ENCODE results near the gene DCBLD1. TPM values are rescaled to one million over a fixed set of nuclear protein-coding genes. Genes with fewer than 3 reads are reported as not detected.

Gene DCBLD1
- total RNA-seq, 1 donor from 2014 or later: 10.9 TPM

- no peak for DNase-seq
These were observed 49.6 kb downstream of the DCBLD1 start for GRCh38 chr6:117531809-117532725.

GRCh38 chr6:117533775-117534174, 51.3 kb downstream of the DCBLD1 start:
- DNase-seq: no peak

GRCh38 chr6:117534974-117535373, 52.5 kb downstream of the DCBLD1 start:
- peak; percentile 23 for DNase-seq

GRCh38 chr6:117536317-117536716, 53.8 kb downstream of the DCBLD1 start:
- no peak for DNase-seq

GRCh38 chr6:117538615-117539014, 56.1 kb downstream of the DCBLD1 start:
- DNase-seq: no peak

GRCh38 chr6:117540670-117541069, 58.2 kb downstream of the DCBLD1 start:
- DNase-seq: no peak

GRCh38 chr6:117542493-117542892, 60.0 kb downstream of the DCBLD1 start:
- no peak for DNase-seq

GRCh38 chr6:117544716-117545115, 62.2 kb downstream of the DCBLD1 start:
- no peak for DNase-seq

GRCh38 chr6:117545161-117545595, 62.7 kb downstream of the DCBLD1 start:
- DNase-seq: no peak

- DNase-seq: no peak
These were observed 64.2 kb downstream of the DCBLD1 start for GRCh38 chr6:117546674-117547073.

GRCh38 chr6:117547688-117548621, 65.5 kb downstream of the DCBLD1 start:
- peak; percentile 4 for DNase-seq

GRCh38 chr6:117548797-117549301, 66.4 kb downstream of the DCBLD1 start:
- DNase-seq: no peak

GRCh38 chr6:117549611-117550010, 67.1 kb downstream of the DCBLD1 start:
- no peak for DNase-seq

GRCh38 chr6:117550078-117550600, 67.7 kb downstream of the DCBLD1 start:
- DNase-seq: no peak

- no peak for DNase-seq
These were observed 68.3 kb downstream of the DCBLD1 start for GRCh38 chr6:117550618-117551242.

- no peak for DNase-seq
These were observed 70.1 kb downstream of the DCBLD1 start for GRCh38 chr6:117552618-117553017.

GRCh38 chr6:117553142-117553541, 70.7 kb downstream of the DCBLD1 start:
- no peak for DNase-seq

GRCh38 chr6:117555262-117555849, 72.9 kb downstream of the DCBLD1 start:
- DNase-seq: no peak

GRCh38 chr6:117555882-117556498, 73.5 kb downstream of the DCBLD1 start:
- DNase-seq: peak; percentile 29

GRCh38 chr6:117557951-117558350, 75.5 kb downstream of the DCBLD1 start:
- no peak for DNase-seq

- no peak for DNase-seq
These were observed 76.3 kb downstream of the DCBLD1 start for GRCh38 chr6:117558818-117559217.

Data from skin of body (tissue), 2 donors.